GM12878 (cell line): Measurements from ENCODE around the gene PPP1R3E. TPM values are rescaled to one million over a fixed set of nuclear protein-coding genes. Genes with fewer than 3 reads are reported as not detected.

Source experiments
- JUNB ChIP-seq: IDR thresholded peaks from 2 replicates; pipeline ENCODE4 v1.6.1; 2016; ENCODE audit warnings: antibody characterized with exemption, mild to moderate bottlenecking
- PRDM15 ChIP-seq: fragments of 450-650 bp; formaldehyde crosslinking; IDR thresholded peaks from 2 replicates; pipeline ENCODE4 v1.4.0; 2020; ENCODE audit warnings: mild to moderate bottlenecking, moderate library complexity
- RCOR1 ChIP-seq: conservative IDR thresholded peaks from 2 replicates; pipeline ENCODE4 v1.6.1; 2012; ENCODE audit warnings: low read depth, low read length, improper control_type of control experiment
- polyA plus RNA-seq, 11 experiments: library from polyadenylated mRNA; depleted of rRNA in 4 of 11; unstranded in 6 of 11; stranded (reverse) in 5 of 11; fragments of >200 nt; fragmentation: Nextera tagmentation in 4 of 11; fragmentation: Illumina TruSeq in 1 of 11; extraction: Ambion mirVana in 4 of 11; extraction: Trizol in 1 of 11; gene quantifications; 1 replicate in 1 of 11; 2 replicates in 10 of 11; pipeline versions ENCODE4 v1.2.1 to v1.2.3, GENCODE V29; 2011 to 2016; ENCODE audit warnings: inconsistent platforms in 2 of 11, missing spikeins in 2 of 11, low read depth in 1 of 11
- total RNA-seq, 4 experiments: library from RNA; depleted of rRNA in 3 of 4; stranded (reverse); fragments of >200 nt in 3 of 4; fragmentation: Illumina TruSeq in 1 of 4; extraction: Trizol in 1 of 4; gene quantifications; 2 replicates each; pipeline versions ENCODE4 v1.2.1 to v1.2.3, GENCODE V29; 2013 to 2021
- TF ChIP-seq, protein P1 (sequence below): IDR thresholded peaks from 2 replicates; pipeline ENCODE4 v1.6.1; 2012; ENCODE audit warnings: improper control_type of control experiment, low read depth, low read length; ENCODE audit not compliant: insufficient replicate concordance
- TF ChIP-seq, protein P2 (sequence below): fragments of 450-650 bp; conservative IDR thresholded peaks from 2 replicates; pipeline ENCODE4 v1.6.1; 2017; ENCODE audit warnings: mild to moderate bottlenecking, moderate library complexity

PPP1R3E gene
- total and polyA plus RNA-seq, 10 of the 15 experiments (the other 5 are each of a cell fraction or from before 2014, with no cell fraction given): 4.6 to 26.4 (median 7.1) TPM

DNA sequence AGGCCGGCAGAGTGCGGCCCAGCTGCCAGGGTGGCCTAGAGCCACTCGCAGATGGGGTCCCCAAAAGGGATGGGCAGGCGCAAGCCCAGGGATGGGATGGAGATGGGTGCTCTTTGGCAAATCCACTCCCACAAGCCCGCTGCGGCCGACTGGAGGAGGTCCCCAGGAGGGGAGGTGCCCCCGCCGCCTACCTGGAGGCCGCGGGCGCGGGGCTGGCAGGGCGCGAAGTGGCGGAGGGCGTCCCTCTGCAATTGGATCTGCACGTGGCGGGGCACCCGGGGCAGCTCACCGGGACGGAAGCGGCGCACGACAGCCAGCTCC is 730 bp downstream of the PPP1R3E start (continued):
- TF ChIP-seq, protein P1, sequence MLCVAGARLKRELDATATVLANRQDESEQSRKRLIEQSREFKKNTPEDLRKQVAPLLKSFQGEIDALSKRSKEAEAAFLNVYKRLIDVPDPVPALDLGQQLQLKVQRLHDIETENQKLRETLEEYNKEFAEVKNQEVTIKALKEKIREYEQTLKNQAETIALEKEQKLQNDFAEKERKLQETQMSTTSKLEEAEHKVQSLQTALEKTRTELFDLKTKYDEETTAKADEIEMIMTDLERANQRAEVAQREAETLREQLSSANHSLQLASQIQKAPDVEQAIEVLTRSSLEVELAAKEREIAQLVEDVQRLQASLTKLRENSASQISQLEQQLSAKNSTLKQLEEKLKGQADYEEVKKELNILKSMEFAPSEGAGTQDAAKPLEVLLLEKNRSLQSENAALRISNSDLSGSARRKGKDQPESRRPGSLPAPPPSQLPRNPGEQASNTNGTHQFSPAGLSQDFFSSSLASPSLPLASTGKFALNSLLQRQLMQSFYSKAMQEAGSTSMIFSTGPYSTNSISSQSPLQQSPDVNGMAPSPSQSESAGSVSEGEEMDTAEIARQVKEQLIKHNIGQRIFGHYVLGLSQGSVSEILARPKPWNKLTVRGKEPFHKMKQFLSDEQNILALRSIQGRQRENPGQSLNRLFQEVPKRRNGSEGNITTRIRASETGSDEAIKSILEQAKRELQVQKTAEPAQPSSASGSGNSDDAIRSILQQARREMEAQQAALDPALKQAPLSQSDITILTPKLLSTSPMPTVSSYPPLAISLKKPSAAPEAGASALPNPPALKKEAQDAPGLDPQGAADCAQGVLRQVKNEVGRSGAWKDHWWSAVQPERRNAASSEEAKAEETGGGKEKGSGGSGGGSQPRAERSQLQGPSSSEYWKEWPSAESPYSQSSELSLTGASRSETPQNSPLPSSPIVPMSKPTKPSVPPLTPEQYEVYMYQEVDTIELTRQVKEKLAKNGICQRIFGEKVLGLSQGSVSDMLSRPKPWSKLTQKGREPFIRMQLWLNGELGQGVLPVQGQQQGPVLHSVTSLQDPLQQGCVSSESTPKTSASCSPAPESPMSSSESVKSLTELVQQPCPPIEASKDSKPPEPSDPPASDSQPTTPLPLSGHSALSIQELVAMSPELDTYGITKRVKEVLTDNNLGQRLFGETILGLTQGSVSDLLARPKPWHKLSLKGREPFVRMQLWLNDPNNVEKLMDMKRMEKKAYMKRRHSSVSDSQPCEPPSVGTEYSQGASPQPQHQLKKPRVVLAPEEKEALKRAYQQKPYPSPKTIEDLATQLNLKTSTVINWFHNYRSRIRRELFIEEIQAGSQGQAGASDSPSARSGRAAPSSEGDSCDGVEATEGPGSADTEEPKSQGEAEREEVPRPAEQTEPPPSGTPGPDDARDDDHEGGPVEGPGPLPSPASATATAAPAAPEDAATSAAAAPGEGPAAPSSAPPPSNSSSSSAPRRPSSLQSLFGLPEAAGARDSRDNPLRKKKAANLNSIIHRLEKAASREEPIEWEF: no peak
- TF ChIP-seq PRDM15 (CRISPR knock-in tag) (no peak), JUNB (no peak), RCOR1 (no peak)
- TF ChIP-seq, protein P2, sequence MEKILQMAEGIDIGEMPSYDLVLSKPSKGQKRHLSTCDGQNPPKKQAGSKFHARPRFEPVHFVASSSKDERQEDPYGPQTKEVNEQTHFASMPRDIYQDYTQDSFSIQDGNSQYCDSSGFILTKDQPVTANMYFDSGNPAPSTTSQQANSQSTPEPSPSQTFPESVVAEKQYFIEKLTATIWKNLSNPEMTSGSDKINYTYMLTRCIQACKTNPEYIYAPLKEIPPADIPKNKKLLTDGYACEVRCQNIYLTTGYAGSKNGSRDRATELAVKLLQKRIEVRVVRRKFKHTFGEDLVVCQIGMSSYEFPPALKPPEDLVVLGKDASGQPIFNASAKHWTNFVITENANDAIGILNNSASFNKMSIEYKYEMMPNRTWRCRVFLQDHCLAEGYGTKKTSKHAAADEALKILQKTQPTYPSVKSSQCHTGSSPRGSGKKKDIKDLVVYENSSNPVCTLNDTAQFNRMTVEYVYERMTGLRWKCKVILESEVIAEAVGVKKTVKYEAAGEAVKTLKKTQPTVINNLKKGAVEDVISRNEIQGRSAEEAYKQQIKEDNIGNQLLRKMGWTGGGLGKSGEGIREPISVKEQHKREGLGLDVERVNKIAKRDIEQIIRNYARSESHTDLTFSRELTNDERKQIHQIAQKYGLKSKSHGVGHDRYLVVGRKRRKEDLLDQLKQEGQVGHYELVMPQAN: peak; percentile 55
